HEK293T (cell line): ENCODE results near the gene RAC3.
A peak's percentile ranks its signal among the peaks of the same experiment; 100 is the strongest.
"Not testable (repeated sequence)": the region's sequence is repeated elsewhere in the genome, so short reads cannot be mapped to it uniquely, and the experiment has no call there.

Experiments
- CTCF ChIA-PET: fragments of 350-600 bp; formaldehyde crosslinking; extraction: SDS; loops from one replicate; lab custom pipeline; 2021; ENCODE audit warnings: antibody characterized with exemption, inconsistent platforms; lab: Yijun Ruan, JAX
- POLR2A ChIA-PET: fragments of 350-600 bp; formaldehyde crosslinking; extraction: SDS; loops from one replicate; lab custom pipeline; 2020; ENCODE audit warnings: antibody characterized with exemption, inconsistent platforms; lab: Yijun Ruan, JAX
- DNase-seq: peaks from one replicate; pipeline ENCODE4 v3.0.0; 2012; ENCODE audit warnings: mixed read lengths; ENCODE audit errors: extremely low spot score
- ARNT ChIP-seq: fragments of 450-650 bp; IDR thresholded peaks from 2 replicates; pipeline ENCODE4 v1.6.1; 2017; ENCODE audit warnings: mild to moderate bottlenecking
- BHLHE40 ChIP-seq: fragments of 450-650 bp; IDR thresholded peaks from 2 replicates; pipeline ENCODE4 v1.6.1; 2016; ENCODE audit warnings: mild to moderate bottlenecking, moderate library complexity, borderline replicate concordance
- CTBP1 ChIP-seq: fragments of 450-650 bp; IDR thresholded peaks from 2 replicates; pipeline ENCODE4 v1.6.1; 2016; ENCODE audit warnings: borderline replicate concordance
- ELF4 ChIP-seq: fragments of 450-650 bp; IDR thresholded peaks from 2 replicates; pipeline ENCODE4 v1.6.1; 2017; ENCODE audit warnings: antibody characterized with exemption
- FOXA1 ChIP-seq: fragments of 450-650 bp; IDR thresholded peaks from 2 replicates; pipeline ENCODE4 v1.6.1; 2016; ENCODE audit warnings: mild to moderate bottlenecking
- FOXK2 ChIP-seq: fragments of 450-650 bp; IDR thresholded peaks from 2 replicates; pipeline ENCODE4 v1.6.1; 2016; ENCODE audit warnings: mild to moderate bottlenecking
- FOXM1 ChIP-seq: fragments of 450-650 bp; IDR thresholded peaks from 2 replicates; pipeline ENCODE4 v1.6.1; 2017; ENCODE audit warnings: mild to moderate bottlenecking, borderline replicate concordance
- HDGF ChIP-seq: fragments of 450-650 bp; IDR thresholded peaks from 2 replicates; pipeline ENCODE4 v1.6.1; 2017; ENCODE audit warnings: antibody characterized with exemption, borderline replicate concordance
- L3MBTL2 ChIP-seq: fragments of 450-650 bp; conservative IDR thresholded peaks from 2 replicates; pipeline ENCODE4 v1.6.1; 2016; ENCODE audit warnings: mild to moderate bottlenecking
- LEF1 ChIP-seq: fragments of 450-650 bp; IDR thresholded peaks from 2 replicates; pipeline ENCODE4 v1.6.1; 2017; ENCODE audit warnings: mild to moderate bottlenecking, borderline replicate concordance
- NFRKB ChIP-seq: fragments of 450-650 bp; IDR thresholded peaks from 2 replicates; pipeline ENCODE4 v1.6.1; 2016; ENCODE audit warnings: mild to moderate bottlenecking, moderate library complexity
- SP1 ChIP-seq: fragments of 450-650 bp; IDR thresholded peaks from 2 replicates; pipeline ENCODE4 v1.6.1; 2017
- SUZ12 ChIP-seq: fragments of 450-650 bp; IDR thresholded peaks from 2 replicates; pipeline ENCODE4 v1.6.1; 2016; ENCODE audit warnings: mild to moderate bottlenecking
- TARDBP ChIP-seq: fragments of 450-650 bp; IDR thresholded peaks from 2 replicates; pipeline ENCODE4 v1.6.1; 2016
- ZNF384 ChIP-seq: fragments of 450-650 bp; IDR thresholded peaks from 2 replicates; pipeline ENCODE4 v1.6.1; 2016
- TF ChIP-seq, protein P1 (sequence below): fragments of 450-650 bp; IDR thresholded peaks from 2 replicates; pipeline ENCODE4 v1.6.1; 2016

RAC3 gene

DNA sequence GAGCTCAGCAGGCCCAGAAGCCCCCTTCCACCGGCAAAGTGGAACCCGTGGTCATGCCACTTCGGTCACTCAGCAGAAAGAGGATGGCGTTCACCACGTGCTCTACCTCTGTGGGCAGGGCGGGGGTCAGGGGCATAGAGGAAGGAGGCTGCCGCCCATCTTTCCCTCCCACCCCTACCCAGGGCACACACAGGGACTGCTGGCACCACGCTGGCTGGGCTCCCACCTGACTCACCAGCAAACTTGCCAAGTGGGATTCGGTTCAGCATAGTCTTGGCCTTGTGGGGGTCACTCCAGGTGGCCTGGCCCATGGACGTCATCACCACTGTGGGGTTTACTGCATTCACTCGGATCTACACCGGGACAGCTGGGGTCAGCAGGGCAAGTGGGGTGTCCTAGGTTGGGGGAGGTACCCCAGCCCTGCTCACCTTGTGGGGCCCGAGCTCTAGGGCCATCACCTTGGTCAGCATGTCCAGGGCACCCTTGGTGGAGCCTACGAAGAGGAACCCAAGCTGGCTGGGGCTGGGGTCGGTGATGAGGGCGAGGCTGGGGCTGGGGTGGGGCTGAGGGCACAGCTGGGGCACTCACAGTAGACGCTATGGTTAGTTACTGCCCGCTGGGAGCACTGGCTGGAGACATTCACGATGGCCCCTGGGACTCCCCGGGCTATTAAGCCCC, 4.6 kb downstream of the RAC3 start:
- DNase-seq = no peak
- CTCF ChIA-PET = no interaction called here
- POLR2A ChIA-PET = interaction anchor here (0.7 to 2.1 kb wide), 9 partner anchors 13 to 67 kb away, joined by 3 to 9 read pairs (median 4); partner anchors contain the start of genes CENPX, FASN, GPS1 and LRRC45
- TF ChIP-seq CTBP1 (no peak), TARDBP (no peak), L3MBTL2 (no peak), ARNT (no peak), SP1 (no peak)

DNA sequence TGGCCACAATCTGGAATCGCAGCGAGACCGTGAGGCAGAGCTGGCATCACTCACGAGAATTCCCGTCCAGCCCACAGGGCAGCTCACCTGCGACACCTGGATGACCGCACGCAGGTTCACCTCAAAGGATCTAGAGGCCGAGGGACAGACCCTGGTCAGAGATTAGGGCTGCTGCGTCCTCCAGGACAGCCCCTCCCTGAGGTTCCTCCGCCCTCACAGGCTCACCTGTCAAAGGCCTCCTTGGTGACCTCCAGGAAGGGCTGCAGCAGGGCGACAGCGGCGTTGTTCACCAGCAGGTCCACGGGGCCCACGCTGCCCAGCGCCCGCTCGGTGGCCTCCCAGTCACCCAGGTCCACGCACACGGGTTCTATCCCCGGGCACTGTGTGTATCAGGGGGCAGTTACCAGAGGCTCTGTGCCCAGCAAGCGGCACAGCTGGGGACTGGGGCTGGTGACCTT, 5.2 kb downstream of the RAC3 start:
- POLR2A ChIA-PET = interaction anchor here (0.9 to 1.8 kb wide), 4 partner anchors 13 to 62 kb away, joined by 3 to 12 read pairs (median 7); partner anchors contain the start of genes CENPX, FASN and LRRC45
- TF ChIP-seq CTBP1 = no peak
- no peak for TF ChIP-seq SUZ12
- TF ChIP-seq BHLHE40 = no peak
- no peak for TF ChIP-seq L3MBTL2
- TF ChIP-seq FOXM1 = no peak
- no peak for TF ChIP-seq LEF1
- no peak for TF ChIP-seq NFRKB
- no peak for TF ChIP-seq ZNF384
- no peak for TF ChIP-seq FOXK2
- TF ChIP-seq HDGF = no peak
- TF ChIP-seq TARDBP = no peak
- TF ChIP-seq ELF4 = no peak
- no peak for DNase-seq
- CTCF ChIA-PET = interaction anchor here (1.3 kb wide), 1 partner anchor 12 kb away, joined by 3 read pairs; no protein-coding TSS in a partner anchor

DNA sequence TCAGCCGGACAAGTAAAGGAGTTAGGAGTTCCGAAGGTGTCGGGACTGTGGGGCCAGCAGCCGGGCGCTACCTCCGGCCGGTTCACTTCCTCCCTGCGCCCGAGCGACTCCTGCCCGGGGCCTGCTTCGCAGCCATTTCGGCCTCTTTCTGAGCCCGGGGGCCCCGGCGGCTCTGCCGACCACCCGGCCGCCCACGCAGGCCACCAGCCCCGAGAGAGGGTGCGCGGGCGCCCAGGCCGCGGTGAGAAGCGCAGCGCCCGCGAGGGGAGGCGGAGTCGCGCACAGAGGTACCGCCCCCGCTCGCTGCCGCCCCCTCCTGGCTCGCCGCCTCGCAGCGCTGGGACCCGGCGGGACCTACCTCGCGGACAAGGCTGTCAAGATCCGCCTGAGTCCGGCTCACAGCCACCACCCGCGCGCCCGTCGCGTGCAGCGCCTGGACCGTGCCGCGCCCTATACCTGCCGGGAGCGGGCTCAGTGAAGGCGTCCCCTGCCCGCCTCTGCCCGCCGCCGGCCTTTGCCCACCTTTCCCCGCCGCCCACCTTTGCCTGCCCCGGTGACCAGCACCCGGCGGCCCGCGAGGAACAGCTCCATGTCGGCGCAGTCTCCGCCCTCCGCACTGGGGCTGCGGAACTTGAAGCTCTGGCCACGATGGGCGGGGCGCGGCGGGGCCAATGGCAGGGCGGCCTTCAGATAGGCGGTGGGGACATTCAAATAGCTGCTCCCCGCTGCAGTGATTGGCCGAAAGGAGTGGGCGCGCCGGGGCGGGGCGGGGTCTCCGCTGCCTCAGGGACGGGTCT, 5.8 kb downstream of the RAC3 start, which contains the start of gene DCXR:
Gene DCXR, minus strand, starts transcription at position 606 of the 797 bp plus-strand sequence. Its CDS starts 15 bp downstream, at position 591.
- ChIA-PET POLR2A (interaction anchor here (0.5 to 1.8 kb wide), 21 partner anchors 8 to 168 kb away, joined by 3 to 22 read pairs (median 4); partner anchors contain the start of genes CENPX, DUS1L, FASN and GPS1), CTCF (interaction anchor here (0.6 to 1.7 kb wide), 12 partner anchors 11 to 377 kb away, joined by 3 to 17 read pairs (median 4); partner anchors contain the start of genes CENPX, FASN, LRRC45 and NOTUM)
- DNase-seq = peak; percentile 94
- TF ChIP-seq HDGF (0 out of 2 replicates have a peak, but pooled peaks have one; percentile 45), L3MBTL2 (peak; percentile 68), BHLHE40 (no peak)
- TF ChIP-seq, protein P1, sequence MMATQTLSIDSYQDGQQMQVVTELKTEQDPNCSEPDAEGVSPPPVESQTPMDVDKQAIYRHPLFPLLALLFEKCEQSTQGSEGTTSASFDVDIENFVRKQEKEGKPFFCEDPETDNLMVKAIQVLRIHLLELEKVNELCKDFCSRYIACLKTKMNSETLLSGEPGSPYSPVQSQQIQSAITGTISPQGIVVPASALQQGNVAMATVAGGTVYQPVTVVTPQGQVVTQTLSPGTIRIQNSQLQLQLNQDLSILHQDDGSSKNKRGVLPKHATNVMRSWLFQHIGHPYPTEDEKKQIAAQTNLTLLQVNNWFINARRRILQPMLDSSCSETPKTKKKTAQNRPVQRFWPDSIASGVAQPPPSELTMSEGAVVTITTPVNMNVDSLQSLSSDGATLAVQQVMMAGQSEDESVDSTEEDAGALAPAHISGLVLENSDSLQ = peak; percentile 86

DNA sequence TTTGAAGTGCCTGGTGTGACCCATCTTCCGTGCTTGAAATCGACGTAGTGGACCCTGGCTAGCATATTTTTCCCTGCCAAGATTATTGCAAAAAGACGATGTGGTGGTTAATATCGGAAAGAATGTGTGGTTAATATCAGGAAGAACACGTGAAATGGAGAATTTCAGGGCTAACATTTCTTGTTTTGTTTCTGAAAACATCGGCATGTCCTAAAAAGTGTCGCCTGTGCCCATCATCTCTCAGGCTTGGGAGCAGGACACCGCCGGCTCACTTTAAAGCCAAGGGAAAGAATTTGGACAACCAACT, 6.4 kb downstream of the RAC3 start:
- DNase-seq = no peak
- POLR2A ChIA-PET = interaction anchor here (0.5 to 1.8 kb wide), 21 partner anchors 8 to 168 kb away, joined by 3 to 22 read pairs (median 4); partner anchors contain the start of genes CENPX, DUS1L, FASN and GPS1
- CTCF ChIA-PET = interaction anchor here (0.6 to 1.7 kb wide), 12 partner anchors 11 to 378 kb away, joined by 3 to 17 read pairs (median 4); partner anchors contain the start of genes CENPX, FASN, LRRC45 and NOTUM
- TF ChIP-seq ELF4 (no peak), L3MBTL2 (0 out of 2 replicates have a peak, but pooled peaks have one; percentile 46)

DNA sequence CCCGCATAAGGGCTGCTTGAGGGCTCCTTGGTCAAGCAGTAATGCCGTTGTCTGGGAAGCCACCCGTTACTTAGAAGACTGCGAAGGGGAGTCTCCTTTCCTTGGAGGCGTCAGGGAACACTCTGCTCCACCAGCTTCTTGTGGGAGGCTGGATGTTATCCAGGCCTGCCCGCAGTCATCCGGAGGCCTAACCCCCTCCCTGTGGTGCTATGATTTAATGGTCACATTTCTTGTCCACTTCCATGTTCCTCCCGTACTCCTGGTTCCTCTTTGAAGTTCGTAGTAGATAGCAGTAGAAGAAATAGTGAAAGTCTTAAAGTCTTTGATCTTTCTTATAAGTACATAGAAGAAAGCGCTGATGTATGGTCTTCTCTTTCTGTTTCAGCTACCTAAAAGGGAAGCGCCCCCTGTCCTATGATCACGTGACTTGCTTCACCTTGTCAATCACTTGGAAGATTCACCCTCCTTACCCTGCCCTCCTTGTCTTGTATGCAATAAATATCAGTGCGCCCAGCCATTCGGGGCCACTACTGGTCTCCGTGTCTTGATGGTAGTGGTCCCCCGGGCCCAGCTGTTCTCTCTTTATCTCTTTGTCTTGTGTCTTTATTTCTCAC, 7.4 kb downstream of the RAC3 start:
- DNase-seq = not testable (repeated sequence)
- POLR2A ChIA-PET = interaction anchor here (1.8 kb wide), 1 partner anchor 60 kb away, joined by 12 read pairs; the partner anchor contains the start of gene FASN
- CTCF ChIA-PET = interaction anchor here (1.7 kb wide), 1 partner anchor 16 kb away, joined by 17 read pairs; the partner anchor contains the start of genes CENPX and LRRC45

DNA sequence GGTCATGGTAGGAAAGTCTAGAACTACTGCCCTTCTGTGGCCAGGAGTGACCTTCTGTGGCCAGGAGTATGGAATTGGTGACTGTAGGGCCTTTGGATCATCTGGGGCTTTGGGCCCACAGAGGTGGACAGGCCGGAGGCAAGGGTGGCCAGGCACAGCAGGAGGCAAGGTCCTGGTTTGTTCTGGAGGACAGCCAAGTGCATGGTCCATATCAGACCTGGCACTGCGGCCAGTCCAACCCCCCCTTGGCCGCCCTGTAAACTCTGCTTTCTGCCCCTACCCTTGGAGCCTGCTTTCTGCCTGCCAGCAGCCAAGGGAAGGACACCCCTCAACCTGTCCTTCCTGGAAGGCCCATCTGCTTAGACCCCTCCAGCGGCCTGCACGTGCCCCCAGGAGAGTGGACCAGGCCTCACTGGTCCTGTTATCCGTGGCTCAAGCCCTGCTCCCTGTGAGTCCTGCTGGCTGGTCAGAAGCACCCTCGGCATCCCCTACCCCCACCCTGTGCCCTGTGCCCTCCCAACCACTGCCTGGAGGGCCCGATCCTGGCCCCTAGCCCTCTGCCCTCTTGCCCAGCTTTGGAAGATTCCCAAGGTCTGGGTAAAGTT, 8.3 kb downstream of the RAC3 start:
- POLR2A ChIA-PET = interaction anchor here (0.7 to 1.5 kb wide), 3 partner anchors 10 to 103 kb away, joined by 3 read pairs; partner anchors contain the start of genes FASN and PYCR1

More for the DNA sequence above, 8.3 kb downstream of the RAC3 start:
- CTCF ChIA-PET = interaction anchor here (0.6 kb wide), 1 partner anchor 11 kb away, joined by 3 read pairs; no protein-coding TSS in a partner anchor
- TF ChIP-seq SUZ12 (no peak), ARNT (no peak), LEF1 (no peak), ZNF384 (no peak), SP1 (no peak), CTBP1 (no peak), NFRKB (no peak), FOXA1 (no peak), BHLHE40 (no peak), ELF4 (no peak), TARDBP (no peak), L3MBTL2 (no peak), FOXK2 (no peak)
- TF ChIP-seq, protein P1 = no peak
- no peak for DNase-seq
